Breast epithelium (tissue), 3 donors: ENCODE results near the gene GLI2.

Source experiments
- POLR2A ChIP-seq: fragments of 450-650 bp; IDR thresholded peaks from one replicate; pipeline ENCODE4 v1.6.1; 2016; ENCODE audit warnings: antibody characterized with exemption, mild to moderate bottlenecking, moderate library complexity
- TF ChIP-seq, protein P1 (sequence below), 3 donors: fragments of 450-650 bp; IDR thresholded peaks; one replicate each; pipeline ENCODE4 v1.5.1; 2016 to 2017; ENCODE audit warnings: antibody characterized with exemption in 3 of 3, mild to moderate bottlenecking in 3 of 3, moderate library complexity in 3 of 3

DNA sequence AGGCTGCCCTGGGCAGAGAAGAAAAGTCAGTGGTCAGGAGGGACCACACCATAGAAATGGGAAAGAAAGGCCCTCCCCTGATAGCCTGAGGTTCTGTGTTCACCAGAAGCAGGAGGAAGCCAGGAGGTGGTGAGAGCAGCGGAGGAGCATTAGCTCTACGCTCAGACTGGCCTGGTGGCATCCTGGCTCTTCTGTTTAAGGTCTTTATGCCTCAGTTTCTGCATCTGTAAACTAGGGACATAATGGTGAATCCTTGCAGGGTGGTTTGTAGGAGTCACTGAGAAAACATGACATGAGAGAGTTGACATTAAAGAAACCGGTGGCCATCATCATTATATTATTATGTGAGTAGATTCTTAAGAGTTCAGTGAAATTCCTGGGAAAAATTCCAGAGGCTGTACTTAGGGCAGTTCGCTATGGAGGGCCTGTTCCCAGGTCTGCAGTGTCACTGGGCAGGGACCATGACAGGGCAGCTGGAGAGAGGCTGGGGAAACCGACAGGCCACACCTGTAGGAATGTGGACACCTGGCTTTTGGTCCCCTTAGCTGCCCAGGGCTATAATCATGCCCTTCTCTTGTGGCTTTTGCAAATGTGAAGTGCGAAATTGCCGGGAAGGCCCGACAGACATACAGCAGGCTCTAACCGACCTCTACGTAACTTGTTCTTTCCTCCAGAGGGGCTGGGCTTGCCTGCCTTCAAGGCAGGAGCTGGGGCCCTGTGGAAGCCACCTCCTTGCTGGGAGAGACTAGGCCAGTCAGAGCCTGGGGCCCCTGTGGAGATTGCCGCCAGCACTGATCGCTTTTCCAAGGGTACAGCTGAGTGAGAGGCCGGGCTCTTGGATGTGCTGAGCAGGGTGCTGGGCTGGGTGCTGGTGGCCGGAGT, 31.0 kb downstream of the GLI2 start:
- TF ChIP-seq, protein P1, sequence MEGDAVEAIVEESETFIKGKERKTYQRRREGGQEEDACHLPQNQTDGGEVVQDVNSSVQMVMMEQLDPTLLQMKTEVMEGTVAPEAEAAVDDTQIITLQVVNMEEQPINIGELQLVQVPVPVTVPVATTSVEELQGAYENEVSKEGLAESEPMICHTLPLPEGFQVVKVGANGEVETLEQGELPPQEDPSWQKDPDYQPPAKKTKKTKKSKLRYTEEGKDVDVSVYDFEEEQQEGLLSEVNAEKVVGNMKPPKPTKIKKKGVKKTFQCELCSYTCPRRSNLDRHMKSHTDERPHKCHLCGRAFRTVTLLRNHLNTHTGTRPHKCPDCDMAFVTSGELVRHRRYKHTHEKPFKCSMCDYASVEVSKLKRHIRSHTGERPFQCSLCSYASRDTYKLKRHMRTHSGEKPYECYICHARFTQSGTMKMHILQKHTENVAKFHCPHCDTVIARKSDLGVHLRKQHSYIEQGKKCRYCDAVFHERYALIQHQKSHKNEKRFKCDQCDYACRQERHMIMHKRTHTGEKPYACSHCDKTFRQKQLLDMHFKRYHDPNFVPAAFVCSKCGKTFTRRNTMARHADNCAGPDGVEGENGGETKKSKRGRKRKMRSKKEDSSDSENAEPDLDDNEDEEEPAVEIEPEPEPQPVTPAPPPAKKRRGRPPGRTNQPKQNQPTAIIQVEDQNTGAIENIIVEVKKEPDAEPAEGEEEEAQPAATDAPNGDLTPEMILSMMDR (IDR thresholded peaks at IDR 0.05), result no peak
- TF ChIP-seq POLR2A, result no peak
